Upper lobe of left lung (tissue), 4 donors: ENCODE data around the gene ANKRD24.

Experiments used
- CTCF ChIP-seq, 6 experiments: fragments of 450-650 bp in 4 of 6; fragments of 200-600 bp in 2 of 6; sonication (generic) in 2 of 6; IDR thresholded peaks; one replicate each; pipeline ENCODE4 v1.5.1; 2016 to 2019; ENCODE audit warnings: antibody characterized with exemption in 6 of 6
- EP300 ChIP-seq, 4 donors: sonication (generic); formaldehyde crosslinking; IDR thresholded peaks; one replicate each; pipeline ENCODE4 v1.5.1; 2017; ENCODE audit warnings: antibody characterized with exemption in 4 of 4, control low read depth in 2 of 4
- POLR2A ChIP-seq, 4 donors: fragments of 450-650 bp; IDR thresholded peaks; one replicate each; pipeline ENCODE4 v1.5.1; 2016 to 2017; ENCODE audit warnings: antibody characterized with exemption in 4 of 4, mild to moderate bottlenecking in 2 of 4
- POLR2AphosphoS5 ChIP-seq, 2 donors: sonication (generic); formaldehyde crosslinking; IDR thresholded peaks; one replicate each; pipeline ENCODE4 v1.5.1; 2017; ENCODE audit warnings: antibody characterized with exemption in 2 of 2

- TF ChIP-seq CTCF (IDR thresholded peaks at IDR 0.05) = no peak
- TF ChIP-seq POLR2A (IDR thresholded peaks at IDR 0.05) = no peak
- no peak for TF ChIP-seq POLR2AphosphoS5 (IDR thresholded peaks at IDR 0.05)
- no peak for TF ChIP-seq EP300 (IDR thresholded peaks at IDR 0.05)
Measured at GRCh38 chr19:4197625-4198466, 15.4 kb downstream of the ANKRD24 start.
